Fibroblast of lung (primary cell): ENCODE measurements around the gene PNPLA7.

Source experiments
- CTCF ChIP-seq, 2 donors: IDR thresholded peaks in 1 of 2; conservative IDR thresholded peaks in 1 of 2; 1 replicate in 1 of 2; 2 replicates in 1 of 2; pipeline ENCODE4 v1.5.1; 2011 to 2012; ENCODE audit warnings: low read length in 2 of 2, control low read depth in 1 of 2, inconsistent platforms in 1 of 2, low read depth in 1 of 2, mild to moderate bottlenecking in 1 of 2
- EZH2 ChIP-seq: IDR thresholded peaks from 2 replicates; pipeline ENCODE4 v1.5.1; 2012; ENCODE audit warnings: low read length, control low read depth, mild to moderate bottlenecking; ENCODE audit errors: missing control alignments

- TF ChIP-seq CTCF (conservative IDR thresholded peaks at IDR 0.05 in 1 of 2, IDR thresholded peaks at IDR 0.05 in 1 of 2; ENCODE audit: low read depth in 1 of 2, low read length in 2 of 2) (no peak), EZH2 (no peak)
These were observed 29.4 kb downstream of the PNPLA7 start for GRCh38 chr9:137520614-137521404.
